ENCODE data around the gene ACSS1. TPM values are rescaled to one million over a fixed set of nuclear protein-coding genes. Genes with fewer than 3 reads are reported as not detected.

ACSS1 gene
- total and polyA plus RNA-seq, 2 experiments from 2014 or later: 1.3 to 4.1 TPM

GRCh38 chr20:25020901-25021301, 37.0 kb downstream of the ACSS1 start:
- Histone ChIP-seq H3K79me2 (replicated peaks; ENCODE audit: insufficient read depth) (no peaks in the 10 kb centered on the region), H4K20me1 (replicated peaks; ENCODE audit: insufficient read depth) (no peaks in the 10 kb centered on the region), H3K27ac (ENCODE audit: low read depth) (no peak overlapping the region), H3K9me2 (ENCODE audit: insufficient read depth) (0 out of 2 replicates have a peak, but pooled peaks cover 15% of the 10 kb centered on the region), H2AFZ (no peak overlapping the region), H3K27me3 (ENCODE audit: insufficient read depth) (no peaks in the 10 kb centered on the region), H3K4me2 (no peak overlapping the region), H3K4me1 (ENCODE audit: insufficient read depth) (no peaks in the 10 kb centered on the region; the same call in 1 of the 2 replicates), H3K36me3 (ENCODE audit: insufficient read depth) (no peaks in the 10 kb centered on the region), H3K4me3 (no peak overlapping the region), H3F3A (replicated peaks; ENCODE audit: low read depth) (no peaks in the 10 kb centered on the region)
- ATAC-seq (no peak), DNase-seq (ENCODE audit: low spot score) (no peak)
- Mint-ChIP-seq H3K27ac (no peak overlapping the region), H3K27me3 (ENCODE audit: insufficient read depth, low read depth, poor library complexity) (peaks cover 16% of the 10 kb centered on the region), H3K36me3 (ENCODE audit: low read depth) (no peaks in the 10 kb centered on the region), H3K4me3 (no peak overlapping the region), H3K4me1 (peaks cover 23% of the 10 kb centered on the region), H3K9me3 (no peaks in the 10 kb centered on the region; the same call in 2 of the 3 replicates)
- TF ChIP-seq, protein P1, sequence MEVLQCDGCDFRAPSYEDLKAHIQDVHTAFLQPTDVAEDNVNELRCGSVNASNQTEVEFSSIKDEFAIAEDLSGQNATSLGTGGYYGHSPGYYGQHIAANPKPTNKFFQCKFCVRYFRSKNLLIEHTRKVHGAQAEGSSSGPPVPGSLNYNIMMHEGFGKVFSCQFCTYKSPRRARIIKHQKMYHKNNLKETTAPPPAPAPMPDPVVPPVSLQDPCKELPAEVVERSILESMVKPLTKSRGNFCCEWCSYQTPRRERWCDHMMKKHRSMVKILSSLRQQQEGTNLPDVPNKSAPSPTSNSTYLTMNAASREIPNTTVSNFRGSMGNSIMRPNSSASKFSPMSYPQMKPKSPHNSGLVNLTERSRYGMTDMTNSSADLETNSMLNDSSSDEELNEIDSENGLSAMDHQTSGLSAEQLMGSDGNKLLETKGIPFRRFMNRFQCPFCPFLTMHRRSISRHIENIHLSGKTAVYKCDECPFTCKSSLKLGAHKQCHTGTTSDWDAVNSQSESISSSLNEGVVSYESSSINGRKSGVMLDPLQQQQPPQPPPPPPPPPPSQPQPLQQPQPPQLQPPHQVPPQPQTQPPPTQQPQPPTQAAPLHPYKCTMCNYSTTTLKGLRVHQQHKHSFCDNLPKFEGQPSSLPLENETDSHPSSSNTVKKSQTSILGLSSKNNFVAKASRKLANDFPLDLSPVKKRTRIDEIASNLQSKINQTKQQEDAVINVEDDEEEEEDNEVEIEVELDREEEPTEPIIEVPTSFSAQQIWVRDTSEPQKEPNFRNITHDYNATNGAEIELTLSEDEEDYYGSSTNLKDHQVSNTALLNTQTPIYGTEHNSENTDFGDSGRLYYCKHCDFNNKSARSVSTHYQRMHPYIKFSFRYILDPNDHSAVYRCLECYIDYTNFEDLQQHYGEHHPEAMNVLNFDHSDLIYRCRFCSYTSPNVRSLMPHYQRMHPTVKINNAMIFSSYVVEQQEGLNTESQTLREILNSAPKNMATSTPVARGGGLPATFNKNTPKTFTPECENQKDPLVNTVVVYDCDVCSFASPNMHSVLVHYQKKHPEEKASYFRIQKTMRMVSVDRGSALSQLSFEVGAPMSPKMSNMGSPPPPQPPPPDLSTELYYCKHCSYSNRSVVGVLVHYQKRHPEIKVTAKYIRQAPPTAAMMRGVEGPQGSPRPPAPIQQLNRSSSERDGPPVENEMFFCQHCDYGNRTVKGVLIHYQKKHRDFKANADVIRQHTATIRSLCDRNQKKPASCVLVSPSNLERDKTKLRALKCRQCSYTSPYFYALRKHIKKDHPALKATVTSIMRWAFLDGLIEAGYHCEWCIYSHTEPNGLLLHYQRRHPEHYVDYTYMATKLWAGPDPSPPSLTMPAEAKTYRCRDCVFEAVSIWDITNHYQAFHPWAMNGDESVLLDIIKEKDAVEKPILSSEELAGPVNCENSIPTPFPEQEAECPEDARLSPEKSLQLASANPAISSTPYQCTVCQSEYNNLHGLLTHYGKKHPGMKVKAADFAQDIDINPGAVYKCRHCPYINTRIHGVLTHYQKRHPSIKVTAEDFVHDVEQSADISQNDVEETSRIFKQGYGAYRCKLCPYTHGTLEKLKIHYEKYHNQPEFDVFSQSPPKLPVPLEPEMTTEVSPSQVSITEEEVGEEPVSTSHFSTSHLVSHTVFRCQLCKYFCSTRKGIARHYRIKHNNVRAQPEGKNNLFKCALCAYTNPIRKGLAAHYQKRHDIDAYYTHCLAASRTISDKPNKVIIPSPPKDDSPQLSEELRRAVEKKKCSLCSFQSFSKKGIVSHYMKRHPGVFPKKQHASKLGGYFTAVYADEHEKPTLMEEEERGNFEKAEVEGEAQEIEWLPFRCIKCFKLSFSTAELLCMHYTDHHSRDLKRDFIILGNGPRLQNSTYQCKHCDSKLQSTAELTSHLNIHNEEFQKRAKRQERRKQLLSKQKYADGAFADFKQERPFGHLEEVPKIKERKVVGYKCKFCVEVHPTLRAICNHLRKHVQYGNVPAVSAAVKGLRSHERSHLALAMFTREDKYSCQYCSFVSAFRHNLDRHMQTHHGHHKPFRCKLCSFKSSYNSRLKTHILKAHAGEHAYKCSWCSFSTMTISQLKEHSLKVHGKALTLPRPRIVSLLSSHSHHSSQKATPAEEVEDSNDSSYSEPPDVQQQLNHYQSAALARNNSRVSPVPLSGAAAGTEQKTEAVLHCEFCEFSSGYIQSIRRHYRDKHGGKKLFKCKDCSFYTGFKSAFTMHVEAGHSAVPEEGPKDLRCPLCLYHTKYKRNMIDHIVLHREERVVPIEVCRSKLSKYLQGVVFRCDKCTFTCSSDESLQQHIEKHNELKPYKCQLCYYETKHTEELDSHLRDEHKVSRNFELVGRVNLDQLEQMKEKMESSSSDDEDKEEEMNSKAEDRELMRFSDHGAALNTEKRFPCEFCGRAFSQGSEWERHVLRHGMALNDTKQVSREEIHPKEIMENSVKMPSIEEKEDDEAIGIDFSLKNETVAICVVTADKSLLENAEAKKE (CRISPR knock-in tag; IDR thresholded peaks at IDR 0.05): no peak
- TF ChIP-seq CTCF (conservative IDR thresholded peaks at IDR 0.05; ENCODE audit: low read depth in 2 of 2) (no peak), POLR2AphosphoS5 (IDR thresholded peaks at IDR 0.05; ENCODE audit: low read depth) (no peak), JUNB (IDR thresholded peaks at IDR 0.05; ENCODE audit: unreplicated experiment) (no peak), EZH2phosphoT487 (IDR thresholded peaks at IDR 0.05; ENCODE audit: unreplicated experiment) (no peak), ETS1 (IDR thresholded peaks at IDR 0.05) (no peak), EZH2 (IDR thresholded peaks at IDR 0.05; ENCODE audit: low read depth, unreplicated experiment) (no peak), ZNF331 (CRISPR knock-in tag; IDR thresholded peaks at IDR 0.05; ENCODE audit: low read depth) (no peak), CREB1 (CRISPR knock-in tag; IDR thresholded peaks at IDR 0.05; ENCODE audit: low read depth) (no peak), STAT1 (IDR thresholded peaks at IDR 0.05; ENCODE audit: unreplicated experiment) (no peak), NANOG (IDR thresholded peaks at IDR 0.05; ENCODE audit: borderline replicate concordance) (no peak), REST (IDR thresholded peaks at IDR 0.05; ENCODE audit: unreplicated experiment) (no peak), ZNF114 (CRISPR knock-in tag; IDR thresholded peaks at IDR 0.05) (no peak)
